Upper lobe of left lung (tissue), 4 donors: Measurements from ENCODE around the gene FBRSL1.

ENCODE experiments used
- CTCF ChIP-seq, 6 experiments: fragments of 450-650 bp in 4 of 6; fragments of 200-600 bp in 2 of 6; sonication (generic) in 2 of 6; IDR thresholded peaks; one replicate each; pipeline ENCODE4 v1.5.1; 2016 to 2019; ENCODE audit warnings: antibody characterized with exemption in 6 of 6
- EP300 ChIP-seq, 4 donors: sonication (generic); formaldehyde crosslinking; IDR thresholded peaks; one replicate each; pipeline ENCODE4 v1.5.1; 2017; ENCODE audit warnings: antibody characterized with exemption in 4 of 4, control low read depth in 2 of 4
- POLR2A ChIP-seq, 4 donors: fragments of 450-650 bp; IDR thresholded peaks; one replicate each; pipeline ENCODE4 v1.5.1; 2016 to 2017; ENCODE audit warnings: antibody characterized with exemption in 4 of 4, mild to moderate bottlenecking in 2 of 4
- POLR2AphosphoS5 ChIP-seq, 2 donors: sonication (generic); formaldehyde crosslinking; IDR thresholded peaks; one replicate each; pipeline ENCODE4 v1.5.1; 2017; ENCODE audit warnings: antibody characterized with exemption in 2 of 2

- TF ChIP-seq CTCF (IDR thresholded peaks at IDR 0.05) (no peak), POLR2A (IDR thresholded peaks at IDR 0.05) (no peak), POLR2AphosphoS5 (IDR thresholded peaks at IDR 0.05) (no peak), EP300 (IDR thresholded peaks at IDR 0.05) (no peak)
Observed at GRCh38 chr12:132492951-132493350, 3.0 kb downstream of the FBRSL1 start.
